ENCODE measurements around the gene GPSM3.
A peak's percentile ranks its signal among the peaks of the same experiment; 100 is the strongest.

Gene GPSM3

GRCh38 chr6:32183483-32184083 is 8.9 kb downstream of the GPSM3 start:
- H3K27me3 ChIP-seq (ENCODE audit: insufficient read depth, low read length, poor library complexity): no peaks in the 10 kb centered on the region
- ATAC-seq (ENCODE audit: insufficient read depth, low read depth) (peak; percentile 10; the same call in 1 of the 3 replicates), DNase-seq (no peak)
- H3K4me2 ChIP-seq (ENCODE audit: insufficient read depth, low read length): no peak overlapping the region
- no peak overlapping the region for H2AFZ ChIP-seq (ENCODE audit: low read depth, low read length)
- no peak overlapping the region for H3K9ac ChIP-seq (ENCODE audit: low read depth, low read length)
- no peak overlapping the region for H3K4me3 ChIP-seq (ENCODE audit: low read depth in 1 of 2, low read length in 2 of 2)
- no peaks in the 10 kb centered on the region for H3K9me3 ChIP-seq (ENCODE audit: insufficient read depth, low read length, severe bottlenecking)
- H3K4me1 ChIP-seq (ENCODE audit: insufficient read depth, low read length): peaks cover 43% of the 10 kb centered on the region
- peaks cover 35% of the 10 kb centered on the region for H3K79me2 ChIP-seq (ENCODE audit: insufficient read depth, low read length)
- H3K27ac ChIP-seq (ENCODE audit: low read length): no peak overlapping the region
- TF ChIP-seq EZH2 (IDR thresholded peaks at IDR 0.05; ENCODE audit: borderline replicate concordance, low read depth, low read length, severe bottlenecking) (no peak), CTCF (IDR thresholded peaks at IDR 0.05; ENCODE audit: borderline replicate concordance, extremely low read depth, low read length, poor library complexity, severe bottlenecking) (no peak)
- H3K36me3 ChIP-seq (ENCODE audit: insufficient read depth, low read length): peaks cover 80% of the 10 kb centered on the region
- no peaks in the 10 kb centered on the region for H4K20me1 ChIP-seq (ENCODE audit: insufficient read depth, low read length)

GRCh38 chr6:32183030-32183429 is 9.4 kb downstream of the GPSM3 start:
- H3K4me3 ChIP-seq (ENCODE audit: low read depth in 1 of 2, low read length in 2 of 2): no peak overlapping the region
- DNase-seq (no peak), ATAC-seq (ENCODE audit: insufficient read depth, low read depth) (no peak)
- no peak overlapping the region for H3K27ac ChIP-seq (ENCODE audit: low read length)
- H3K36me3 ChIP-seq (ENCODE audit: insufficient read depth, low read length): peaks cover 75% of the 10 kb centered on the region
- H2AFZ ChIP-seq (ENCODE audit: low read depth, low read length): no peak overlapping the region
- peaks cover 31% of the 10 kb centered on the region for H3K79me2 ChIP-seq (ENCODE audit: insufficient read depth, low read length)
- no peaks in the 10 kb centered on the region for H3K27me3 ChIP-seq (ENCODE audit: insufficient read depth, low read length, poor library complexity)
- TF ChIP-seq EZH2 (IDR thresholded peaks at IDR 0.05; ENCODE audit: borderline replicate concordance, low read depth, low read length, severe bottlenecking) (no peak), CTCF (IDR thresholded peaks at IDR 0.05; ENCODE audit: borderline replicate concordance, extremely low read depth, low read length, poor library complexity, severe bottlenecking) (no peak)
- no peaks in the 10 kb centered on the region for H3K9me3 ChIP-seq (ENCODE audit: insufficient read depth, low read length, severe bottlenecking)
- peaks cover 37% of the 10 kb centered on the region for H3K4me1 ChIP-seq (ENCODE audit: insufficient read depth, low read length)
- no peak overlapping the region for H3K4me2 ChIP-seq (ENCODE audit: insufficient read depth, low read length)
- no peaks in the 10 kb centered on the region for H4K20me1 ChIP-seq (ENCODE audit: insufficient read depth, low read length)
- H3K9ac ChIP-seq (ENCODE audit: low read depth, low read length): no peak overlapping the region

- no peak overlapping the region for H2AFZ ChIP-seq (ENCODE audit: low read depth, low read length)
- H3K36me3 ChIP-seq (ENCODE audit: insufficient read depth, low read length): peaks cover 70% of the 10 kb centered on the region
- no peaks in the 10 kb centered on the region for H3K9me3 ChIP-seq (ENCODE audit: insufficient read depth, low read length, severe bottlenecking)
- H3K79me2 ChIP-seq (ENCODE audit: insufficient read depth, low read length): peaks cover 26% of the 10 kb centered on the region
- H3K9ac ChIP-seq (ENCODE audit: low read depth, low read length): no peak overlapping the region
- H3K27me3 ChIP-seq (ENCODE audit: insufficient read depth, low read length, poor library complexity): no peaks in the 10 kb centered on the region
- no peak overlapping the region for H3K27ac ChIP-seq (ENCODE audit: low read length)
- H3K4me1 ChIP-seq (ENCODE audit: insufficient read depth, low read length): peaks cover 34% of the 10 kb centered on the region
- H3K4me3 ChIP-seq (ENCODE audit: low read depth in 1 of 2, low read length in 2 of 2): no peak overlapping the region
- no peaks in the 10 kb centered on the region for H4K20me1 ChIP-seq (ENCODE audit: insufficient read depth, low read length)
- no peak for TF ChIP-seq EZH2 (IDR thresholded peaks at IDR 0.05; ENCODE audit: borderline replicate concordance, low read depth, low read length, severe bottlenecking)
- no peak for TF ChIP-seq CTCF (IDR thresholded peaks at IDR 0.05; ENCODE audit: borderline replicate concordance, extremely low read depth, low read length, poor library complexity, severe bottlenecking)
- ATAC-seq (ENCODE audit: insufficient read depth, low read depth): no peak
- DNase-seq: no peak
- no peak overlapping the region for H3K4me2 ChIP-seq (ENCODE audit: insufficient read depth, low read length)
These were observed 9.9 kb downstream of the GPSM3 start for GRCh38 chr6:32182555-32182981.

All from DND-41 (cell line).